HG02884 (cell line): ENCODE measurements around the gene ZNF688.
"Not testable (repeated sequence)": the region's sequence is repeated elsewhere in the genome, so short reads cannot be mapped to it uniquely, and the experiment has no call there.

ENCODE experiments used
- ATAC-seq: cut with Tn5 transposase; IDR thresholded peaks from one replicate; pipeline ENCODE4 v1.9.1; 2021; ENCODE audit warnings: mild to moderate bottlenecking, moderate library complexity; ENCODE audit not compliant: unreplicated experiment

ZNF688 gene

DNA sequence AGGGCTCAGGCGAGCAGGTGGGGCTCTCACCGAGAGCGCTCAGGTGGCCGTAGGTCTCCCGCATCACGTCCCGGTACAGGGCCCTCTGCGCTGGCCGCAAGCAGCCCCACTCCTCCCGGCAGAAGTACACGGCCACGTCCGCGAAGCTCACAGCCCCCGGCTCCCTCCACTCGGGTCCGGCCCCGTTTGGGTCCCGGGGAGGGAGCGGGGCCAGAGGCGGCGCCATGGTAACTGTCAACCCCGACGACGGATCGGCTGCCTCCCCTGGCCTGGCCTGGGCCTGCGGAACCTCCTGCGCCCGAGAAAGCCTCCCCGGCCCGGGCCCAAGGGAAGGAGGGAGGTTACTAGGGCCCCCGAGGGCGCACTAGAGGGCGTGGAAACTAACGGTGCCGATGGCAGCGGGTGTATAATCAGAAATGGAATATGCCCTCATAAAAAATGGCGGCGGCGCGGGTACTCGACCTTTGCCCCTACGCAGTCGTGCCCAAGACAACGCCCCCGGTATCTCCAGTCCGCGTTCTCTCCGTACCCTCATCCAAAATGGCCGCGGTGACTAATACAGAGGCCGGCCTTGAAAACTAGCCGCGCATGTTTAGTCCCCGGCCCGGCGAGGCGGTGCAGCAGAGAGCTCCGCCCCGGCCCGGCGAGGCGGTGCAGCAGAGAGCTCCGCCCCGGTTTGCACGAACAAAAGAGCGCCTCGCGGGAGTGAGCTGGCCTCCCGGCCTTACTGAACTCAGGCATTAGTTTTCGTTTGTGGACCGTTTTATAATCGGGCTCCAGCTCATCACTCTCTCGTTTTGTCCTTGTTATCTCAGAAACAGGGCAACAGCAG, 13.3 kb downstream of the ZNF688 start, which contains the start of gene ZNF764:
Gene ZNF764 (minus strand): TSS at position 418 of the 832 bp plus-strand sequence. CDS start 192 bp downstream, at position 226.
- ATAC-seq, result peak; percentile 75

DNA sequence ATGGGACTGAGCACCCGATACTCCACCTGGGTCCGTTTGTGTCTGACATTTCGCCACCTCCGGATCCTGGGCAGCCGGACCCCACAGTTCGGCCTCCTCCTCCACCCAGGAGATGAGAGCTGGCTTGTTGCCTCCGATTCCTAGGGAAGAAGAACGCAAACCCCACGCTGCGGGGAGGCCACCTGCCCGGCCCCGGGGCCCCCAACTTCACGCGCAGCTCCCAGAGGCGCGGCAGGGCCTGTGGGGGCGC, 13.9 kb downstream of the ZNF688 start:
- ATAC-seq, result no peak

DNA sequence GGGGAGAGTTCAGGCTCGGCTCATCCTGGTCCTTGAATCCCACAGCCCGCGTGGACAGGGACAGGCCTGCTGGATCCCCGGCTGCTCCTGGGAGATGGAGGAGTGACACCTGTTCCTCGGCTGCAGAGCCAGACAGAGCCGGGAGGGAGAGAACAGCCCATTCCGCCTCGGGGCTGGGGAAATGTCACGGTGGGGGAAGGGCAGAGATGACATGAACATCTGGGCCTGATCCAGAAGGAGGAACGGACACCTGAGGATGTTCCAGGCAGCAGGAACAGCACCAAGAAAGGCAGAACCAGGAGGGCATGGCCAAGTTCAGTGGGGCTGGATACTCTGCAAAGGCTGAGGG, 15.4 kb downstream of the ZNF688 start:
- no peak for ATAC-seq

DNA sequence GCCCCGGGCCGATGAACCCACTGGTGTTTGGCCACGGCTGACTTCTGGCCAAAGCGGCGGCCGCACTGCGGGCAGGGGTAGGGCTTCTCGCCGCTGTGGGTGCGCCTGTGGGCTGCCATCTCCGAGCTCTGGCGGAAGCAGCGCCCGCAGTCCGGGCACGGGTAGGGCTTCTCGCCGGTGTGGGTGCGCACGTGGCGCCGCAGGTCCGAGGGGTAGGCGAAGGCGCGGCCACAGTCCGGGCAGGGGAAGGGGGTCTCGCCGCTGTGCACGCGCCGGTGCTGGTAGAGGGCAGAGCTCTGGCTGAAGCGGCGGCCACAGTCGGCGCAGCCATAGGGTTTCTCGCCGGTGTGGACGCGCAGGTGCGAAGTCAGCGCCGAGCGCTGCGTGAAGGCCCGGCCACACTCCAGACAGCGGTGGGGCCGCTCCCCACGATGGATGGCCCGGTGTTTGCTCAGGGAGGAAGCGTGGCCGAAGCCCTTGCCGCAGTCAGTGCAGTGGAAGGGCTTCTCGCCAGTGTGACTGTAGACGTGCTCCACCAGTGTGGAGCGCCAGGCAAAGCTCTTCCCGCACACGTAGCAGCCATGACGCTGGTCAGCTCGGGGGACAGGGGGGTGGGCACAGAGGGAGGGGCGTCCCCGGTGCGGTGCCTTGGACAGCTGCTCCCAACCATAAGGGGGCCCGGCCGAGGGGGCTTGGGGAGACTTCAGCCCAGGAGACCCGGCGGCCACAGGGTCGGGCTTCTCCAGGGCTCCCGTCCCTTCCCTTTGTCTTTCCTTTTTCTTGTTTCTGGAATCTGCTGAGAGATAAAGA, 16.0 kb downstream of the ZNF688 start:
- no peak for ATAC-seq

DNA sequence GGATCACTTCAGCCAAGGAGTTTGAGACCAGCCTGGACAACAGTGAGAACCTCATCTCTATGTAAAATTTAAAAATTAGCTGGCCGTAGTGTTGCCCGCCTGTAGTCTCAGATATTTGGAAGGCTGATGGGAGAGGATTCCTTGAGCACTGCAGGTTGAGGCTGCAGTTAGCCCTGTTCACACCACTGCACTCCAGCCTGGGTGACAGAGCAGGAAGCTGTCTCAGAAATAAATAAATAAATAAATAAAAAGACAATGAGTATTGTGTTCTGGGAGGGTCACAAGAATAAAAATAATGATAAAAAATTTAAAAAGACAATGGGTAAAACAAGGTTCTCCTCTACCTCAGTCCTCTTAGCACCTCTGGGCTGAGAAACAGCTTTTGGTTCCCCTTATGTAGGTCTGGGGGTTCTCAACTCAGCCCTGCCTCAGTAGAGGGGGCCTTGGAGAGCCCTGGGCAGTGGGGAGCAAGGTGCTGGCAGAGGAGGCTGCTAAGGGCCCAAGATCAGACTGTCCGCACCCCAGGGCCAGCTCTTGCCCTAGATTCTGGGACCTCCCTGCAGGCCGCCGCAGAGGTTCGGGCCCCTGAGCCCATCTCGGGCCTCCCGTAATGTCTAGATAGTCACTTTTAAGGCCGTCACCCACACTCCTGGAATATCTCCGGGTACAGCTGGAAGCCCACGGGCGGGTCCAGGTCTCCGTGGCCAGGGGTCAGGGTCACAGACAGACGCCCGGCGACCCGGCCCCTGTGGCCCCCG, 16.8 kb downstream of the ZNF688 start:
- no peak for ATAC-seq

DNA sequence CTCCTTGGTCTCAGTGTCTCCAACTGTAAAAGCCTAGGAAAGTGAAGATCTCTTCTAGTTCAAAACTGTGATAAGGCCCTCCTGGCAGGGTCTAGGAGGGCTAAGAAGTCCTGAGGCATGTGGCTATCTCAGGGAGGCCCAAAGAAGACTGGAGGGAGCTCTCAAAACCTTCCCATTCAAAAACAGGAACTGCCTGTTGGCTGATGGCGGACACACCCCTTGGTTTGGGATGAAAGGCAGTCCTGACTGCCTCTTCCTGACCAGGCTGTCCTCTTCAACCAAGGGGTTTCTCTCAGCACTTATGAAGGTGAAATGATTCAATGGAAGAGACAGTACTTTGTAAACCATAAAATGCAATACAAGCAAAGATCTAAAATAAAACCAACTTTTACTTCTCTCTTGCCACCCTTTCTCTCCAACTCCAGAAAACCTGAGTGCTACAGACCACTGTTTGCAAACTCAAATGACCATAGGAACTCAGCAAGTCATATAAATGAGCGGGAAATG, 18.1 kb downstream of the ZNF688 start:
- ATAC-seq, result no peak

DNA sequence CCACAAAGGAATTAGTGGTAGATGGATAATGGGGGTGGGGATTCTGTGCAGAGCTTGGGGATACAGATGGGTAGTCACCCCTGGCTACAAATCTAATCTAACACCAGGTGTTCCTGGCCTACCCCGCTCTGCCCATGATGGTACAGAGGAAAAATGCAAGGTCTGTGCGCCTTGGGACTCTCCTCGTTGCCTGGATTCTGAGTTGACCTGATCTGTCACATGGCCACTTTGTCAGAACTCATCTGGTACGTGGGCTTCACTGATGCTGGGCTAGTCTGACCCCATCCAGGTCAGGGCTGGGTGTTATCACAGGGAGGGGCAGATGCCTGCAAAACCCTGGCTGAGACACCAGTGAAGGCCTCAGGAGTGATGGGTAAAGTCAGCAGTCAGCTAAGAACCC, 18.6 kb downstream of the ZNF688 start:
- ATAC-seq, result no peak

DNA sequence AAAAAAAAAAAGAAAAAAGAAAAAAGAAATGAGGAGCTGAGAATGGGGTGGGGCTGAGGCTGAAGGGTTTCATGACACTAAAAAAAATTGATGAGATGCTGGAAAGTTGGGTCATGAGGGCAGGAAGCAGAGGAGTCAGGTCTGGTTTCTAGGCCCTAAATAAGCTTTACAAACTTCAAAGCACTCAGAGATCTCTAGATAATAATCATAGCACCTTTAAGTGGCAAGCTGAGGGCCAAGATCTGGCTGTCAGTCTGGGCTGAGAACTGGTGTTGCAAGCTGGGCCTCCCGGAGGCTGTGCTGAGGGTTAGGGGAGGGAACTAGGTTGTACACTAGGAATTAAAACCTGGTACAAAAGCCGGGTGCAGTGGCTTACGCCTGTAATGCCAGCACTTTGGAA, 19.7 kb downstream of the ZNF688 start:
- no peak for ATAC-seq

DNA sequence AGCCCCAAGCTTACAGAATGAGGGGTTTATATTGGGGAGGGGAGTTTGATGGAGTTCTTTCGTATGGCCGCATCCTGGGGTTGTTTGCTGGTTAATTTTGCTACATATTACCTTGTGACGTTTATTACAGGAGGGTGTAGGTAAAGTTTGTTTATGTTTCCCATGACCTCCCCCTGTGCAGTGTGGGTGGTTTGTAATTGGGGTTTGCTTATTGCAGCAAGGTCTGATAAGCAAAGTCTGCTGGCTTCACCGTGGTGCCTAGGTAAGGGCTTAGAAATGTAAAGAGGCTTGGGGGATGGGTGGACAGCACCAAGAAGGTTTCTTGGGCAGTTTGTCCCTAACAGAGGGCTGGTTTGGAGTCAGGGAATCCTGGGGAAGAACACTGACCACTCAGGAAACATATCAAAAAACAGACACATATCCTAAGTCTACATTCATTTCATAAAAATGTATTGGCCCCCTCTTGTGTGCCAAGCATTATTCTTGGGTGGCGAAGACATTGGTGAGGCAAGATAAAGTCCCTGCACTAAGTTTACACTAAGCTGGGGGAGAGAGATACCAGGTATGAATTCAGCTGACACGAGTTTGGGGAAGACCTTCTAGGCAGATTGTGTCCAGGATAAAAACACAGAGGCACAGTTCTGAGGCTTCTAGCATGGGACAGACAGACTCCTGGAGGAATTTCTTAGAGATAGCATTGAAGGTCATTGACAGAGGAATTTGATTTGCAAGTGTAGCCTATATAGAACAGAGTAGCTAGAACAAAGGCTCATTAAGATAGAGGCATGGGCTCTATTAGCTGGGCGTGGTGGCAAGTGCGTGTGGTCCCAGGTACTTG, 22.9 kb downstream of the ZNF688 start:
- ATAC-seq, result no peak

DNA sequence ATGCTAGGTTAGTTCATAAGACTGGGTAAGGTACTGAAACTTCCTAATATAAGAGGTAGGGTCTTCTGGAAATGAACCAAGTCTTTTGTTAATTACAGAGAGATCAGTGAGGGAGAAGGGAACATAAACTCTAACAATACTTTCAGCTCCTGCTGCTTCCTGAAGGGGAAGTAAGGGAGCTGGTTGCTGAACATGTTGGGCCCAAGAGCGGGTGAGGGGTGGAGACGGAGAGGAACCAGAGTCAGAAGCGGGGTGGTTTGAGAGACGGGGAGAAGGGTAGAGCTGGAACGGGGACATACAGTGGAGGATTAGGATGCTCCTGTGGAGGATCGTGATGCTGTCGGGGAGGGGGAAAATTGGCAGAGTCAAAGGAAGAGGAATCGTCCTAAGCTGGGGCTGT, 25.4 kb downstream of the ZNF688 start:
- no peak for ATAC-seq

DNA sequence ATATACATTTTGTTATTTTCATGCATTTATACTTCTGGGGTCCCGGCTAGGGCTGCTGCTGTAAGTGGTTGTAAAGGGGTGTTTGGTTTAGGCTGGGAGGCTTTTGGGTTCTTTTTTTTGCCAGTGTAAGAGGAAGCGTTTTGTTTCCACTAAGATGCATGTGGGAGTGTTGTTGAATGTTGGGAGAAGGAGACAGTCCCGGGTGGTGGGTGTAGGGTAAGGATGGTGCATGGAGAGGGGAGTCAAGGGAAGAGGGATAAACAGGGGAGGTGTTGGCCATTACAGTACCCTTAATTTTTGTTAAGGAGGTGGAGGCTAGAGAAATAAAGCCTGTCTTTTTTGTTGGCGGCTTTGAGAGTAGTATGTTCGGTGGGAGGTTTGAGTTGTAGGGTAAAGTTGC, 28.4 kb downstream of the ZNF688 start:
- ATAC-seq, result no peak

DNA sequence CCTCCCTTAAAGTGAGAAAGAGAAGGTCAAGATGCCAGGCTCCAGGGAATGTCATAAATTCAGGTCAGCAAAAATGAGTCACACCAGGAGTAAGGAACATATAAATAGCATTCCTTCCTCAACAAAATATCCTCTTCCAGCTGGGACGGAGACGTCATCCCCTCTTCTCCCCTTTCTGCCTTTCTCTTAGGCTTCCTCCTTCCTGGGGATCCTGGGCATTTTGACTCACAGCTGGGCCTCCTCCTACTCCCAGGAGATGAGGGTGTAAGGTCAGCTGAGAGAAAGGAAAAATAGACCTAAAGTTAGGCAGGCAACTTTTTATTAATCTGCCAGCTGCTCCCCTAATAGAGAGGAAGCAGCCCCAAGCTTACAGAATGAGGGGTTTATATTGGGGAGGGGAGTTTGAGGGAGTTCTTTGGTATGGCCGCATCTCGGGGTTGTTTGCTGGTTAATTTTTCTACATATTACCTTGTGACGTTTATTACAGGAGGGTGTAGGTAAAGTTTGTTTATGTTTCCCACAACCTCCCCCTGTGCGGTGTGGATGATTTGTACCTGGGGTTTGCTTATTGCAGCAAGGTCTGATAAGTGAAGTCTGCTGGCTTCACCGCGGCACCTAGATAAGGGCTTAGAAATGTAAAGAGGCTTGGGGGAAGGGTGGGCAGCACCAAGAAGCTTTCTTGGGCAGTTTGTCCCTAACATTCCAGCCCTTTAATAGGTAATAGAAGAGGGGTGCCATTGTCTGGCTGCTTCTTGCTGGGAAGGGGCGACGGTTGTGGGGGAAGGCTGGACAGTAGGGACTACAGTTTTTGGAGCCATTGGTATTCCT, 29.8 kb downstream of the ZNF688 start:
- ATAC-seq, result no peak

DNA sequence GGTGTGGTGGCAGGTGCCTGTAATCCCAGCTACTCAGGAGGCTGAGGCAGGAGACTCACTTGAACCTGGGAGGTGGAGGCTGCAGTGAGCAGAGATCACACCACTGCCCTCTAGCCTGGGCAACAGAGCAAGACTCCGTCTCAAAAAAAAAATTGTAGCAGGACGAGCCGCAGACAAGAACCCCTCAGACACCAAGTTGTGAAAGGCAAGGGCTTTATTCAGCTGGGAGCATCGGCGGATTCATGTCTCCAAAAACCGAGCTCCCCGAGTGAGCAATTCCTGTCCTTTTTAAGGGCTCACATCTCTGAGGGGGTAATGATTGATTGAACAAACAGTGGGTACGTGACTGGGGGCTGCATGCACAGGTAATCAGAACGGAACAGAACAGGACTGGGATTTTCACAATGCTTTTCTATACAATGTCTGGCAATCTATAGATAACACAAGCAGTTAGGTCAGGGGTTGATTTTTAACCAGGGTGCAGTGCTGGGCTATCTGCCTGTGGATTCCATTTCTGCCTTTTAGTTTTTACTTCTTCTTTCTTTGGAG, 30.5 kb downstream of the ZNF688 start:
- ATAC-seq, result not testable (repeated sequence)

DNA sequence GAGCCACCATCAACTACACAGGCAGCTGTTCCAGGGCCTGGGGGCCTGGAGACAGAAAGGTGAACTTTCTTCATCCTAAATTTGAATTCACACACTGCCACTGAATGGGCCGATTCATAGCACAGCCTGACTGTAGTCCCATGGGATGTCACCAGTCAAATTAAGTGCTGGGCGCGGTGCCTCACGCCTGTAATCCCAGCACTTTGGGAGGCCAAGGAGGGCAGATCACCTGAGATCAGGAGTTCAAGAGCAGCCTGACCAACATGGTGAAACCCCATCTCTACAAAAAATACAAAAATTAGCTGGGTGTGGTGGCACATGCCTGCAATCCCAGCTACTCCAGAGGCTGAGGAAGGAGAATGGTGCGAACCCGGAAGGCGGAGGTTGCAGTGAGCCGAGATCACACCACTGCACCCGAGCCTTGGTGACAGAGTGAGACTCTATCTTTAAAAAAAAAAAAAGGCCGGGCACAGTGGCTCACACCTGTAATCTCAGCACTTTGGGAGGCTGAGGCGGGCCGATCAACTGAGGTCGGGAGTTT, 31.5 kb downstream of the ZNF688 start:
- not testable (repeated sequence) for ATAC-seq

DNA sequence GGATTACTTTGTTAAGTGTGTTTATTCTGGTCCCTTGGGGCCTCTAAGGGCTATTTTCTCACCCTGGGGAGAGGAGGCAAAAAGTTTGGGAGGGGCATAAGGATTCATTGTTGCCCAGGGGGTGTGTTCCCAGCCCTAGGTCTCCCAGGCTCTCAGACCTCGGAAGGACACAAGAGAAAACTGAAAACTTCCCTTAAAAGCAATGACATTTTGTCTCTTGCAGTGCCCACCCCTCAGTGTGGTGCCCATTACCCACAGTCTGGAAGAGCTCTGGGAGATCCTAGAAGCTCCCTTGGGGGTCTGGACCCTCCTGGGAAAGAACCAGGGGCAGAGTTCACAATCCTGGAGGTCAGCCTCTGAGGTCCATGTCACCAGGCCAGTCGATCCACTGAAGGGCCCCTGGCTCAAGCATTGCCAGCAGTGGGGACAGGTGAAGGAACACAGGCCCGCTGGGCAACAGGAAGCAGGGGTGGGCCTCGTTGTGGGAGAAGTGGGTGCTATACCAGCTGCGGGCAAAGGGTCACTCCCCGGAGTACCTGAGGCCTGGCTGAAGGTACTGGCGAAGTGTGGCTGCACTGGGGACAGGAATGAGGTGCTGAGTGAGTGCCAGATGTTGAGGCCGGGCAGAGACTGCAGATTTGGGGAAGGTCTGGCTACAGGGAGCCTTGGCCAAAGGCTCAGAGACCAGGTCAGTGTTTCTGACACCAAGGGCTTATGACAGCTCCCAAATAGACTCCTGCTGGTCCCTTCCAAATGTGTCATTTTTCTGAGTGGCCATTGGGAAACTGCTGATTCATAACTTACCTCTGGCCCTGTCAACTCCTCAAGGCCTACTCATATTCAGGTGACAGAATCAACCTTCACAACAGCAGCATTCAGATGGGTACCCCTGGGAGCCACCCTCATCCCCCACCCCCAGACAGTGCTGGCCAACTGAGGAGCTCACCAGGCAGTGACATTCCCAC, 32.2 kb downstream of the ZNF688 start:
- ATAC-seq, result no peak

DNA sequence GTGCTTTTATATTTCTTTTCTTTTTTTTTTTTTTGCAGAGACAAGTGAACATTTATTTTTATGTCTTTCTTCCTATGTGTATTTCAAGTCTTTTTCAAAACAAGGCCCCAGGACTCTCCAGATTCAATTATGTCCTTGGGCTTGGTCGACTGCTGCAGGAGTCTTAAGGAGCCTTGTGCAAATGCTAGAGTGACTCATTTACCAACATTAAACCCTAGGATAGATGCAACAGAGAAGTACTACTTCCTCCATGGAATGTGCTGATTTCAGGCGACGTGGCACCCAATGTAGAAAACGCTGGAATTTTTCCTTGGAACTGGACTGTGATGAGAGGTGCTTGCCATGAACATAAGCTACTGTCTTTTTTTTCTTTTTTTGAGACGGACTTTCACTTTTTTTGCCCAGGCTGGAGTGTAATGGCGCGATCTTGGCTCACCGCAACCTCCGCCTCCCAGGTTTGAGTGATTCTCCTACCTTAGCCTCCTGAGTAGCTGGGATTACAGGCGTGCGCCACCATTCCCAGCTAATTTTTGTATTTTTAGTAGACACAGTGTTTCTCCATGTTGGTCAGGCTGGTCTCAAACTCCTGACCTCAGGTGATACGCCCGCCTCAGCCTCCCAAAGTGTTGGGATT, 35.0 kb downstream of the ZNF688 start:
- ATAC-seq, result not testable (repeated sequence)

DNA sequence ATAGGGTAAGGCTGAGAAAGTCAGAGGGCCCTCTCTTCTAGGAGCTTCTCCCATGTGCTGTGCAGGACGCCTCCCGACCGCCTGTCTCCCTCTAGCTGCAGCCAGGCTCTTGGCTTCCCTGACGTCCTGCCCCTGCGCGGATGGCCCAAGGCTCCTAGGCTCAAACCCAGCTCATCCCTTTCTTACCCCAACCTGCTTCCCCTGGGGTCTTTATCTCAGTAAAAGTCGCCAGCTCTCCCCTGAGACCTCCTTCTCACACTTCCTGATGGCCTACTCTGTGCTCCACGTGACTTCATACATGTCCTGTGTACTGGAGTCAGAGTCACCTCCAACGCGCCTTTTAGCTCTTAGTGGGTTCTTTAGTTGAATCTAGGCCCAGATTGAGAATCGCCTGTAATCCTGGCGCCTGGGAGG, 35.7 kb downstream of the ZNF688 start:
- no peak for ATAC-seq
